Osteoblast (primary cell): ENCODE measurements around the gene NR0B2. TPM values are rescaled to one million over a fixed set of nuclear protein-coding genes. Genes with fewer than 3 reads are reported as not detected.
"Not testable (repeated sequence)": the region's sequence is repeated elsewhere in the genome, so short reads cannot be mapped to it uniquely, and the experiment has no call there.

Experiments
- DNase-seq: peaks from one replicate; pipeline ENCODE4 v3.0.0; 2011; ENCODE audit warnings: low spot score, mixed read lengths; ENCODE audit not compliant: insufficient read length; ENCODE audit errors: missing footprints
- H2AFZ ChIP-seq: 2 replicates; pipeline ENCODE4 v1.6.0; 2011; ENCODE audit warnings: mild to moderate bottlenecking, low read length
- H3K27ac ChIP-seq: 2 replicates; pipeline ENCODE4 v1.5.1; 2011; ENCODE audit warnings: mild to moderate bottlenecking, low read depth, low read length, moderate library complexity
- H3K27me3 ChIP-seq: 2 replicates; pipeline ENCODE4 v1.6.0; 2012; ENCODE audit warnings: mild to moderate bottlenecking, control low read depth, inconsistent platforms, low read length, moderate library complexity; ENCODE audit not compliant: insufficient read depth
- H3K36me3 ChIP-seq: 2 replicates; pipeline ENCODE4 v1.5.1; 2011; ENCODE audit warnings: mild to moderate bottlenecking, low read length, control low read depth, moderate library complexity; ENCODE audit not compliant: insufficient read depth
- H3K4me1 ChIP-seq: 2 replicates; pipeline ENCODE4 v1.5.1; 2011; ENCODE audit warnings: mild to moderate bottlenecking, low read length, control low read depth, moderate library complexity; ENCODE audit not compliant: insufficient read depth
- H3K4me2 ChIP-seq: 2 replicates; pipeline ENCODE4 v1.6.0; 2011; ENCODE audit warnings: mild to moderate bottlenecking, low read length; ENCODE audit not compliant: insufficient read depth
- H3K4me3 ChIP-seq: fragments of 200-600 bp; sonication (generic); 3 replicates; pipeline ENCODE4 v1.5.1; 2012; ENCODE audit warnings: mild to moderate bottlenecking, low read length, inconsistent platforms; ENCODE audit not compliant: insufficient read depth
- H3K79me2 ChIP-seq: 2 replicates; pipeline ENCODE4 v1.6.0; 2012; ENCODE audit warnings: mild to moderate bottlenecking, low read length, control low read depth, inconsistent platforms; ENCODE audit not compliant: insufficient read depth
- H3K9me3 ChIP-seq: 2 replicates; pipeline ENCODE4 v1.5.1; 2011; ENCODE audit warnings: low read depth, low read length, control low read depth
- H4K20me1 ChIP-seq: 2 replicates; pipeline ENCODE4 v1.6.0; 2012; ENCODE audit warnings: mild to moderate bottlenecking, low read length, control low read depth; ENCODE audit not compliant: insufficient read depth
- CTCF ChIP-seq: IDR thresholded peaks from 2 replicates; pipeline ENCODE4 v1.5.1; 2011; ENCODE audit warnings: mild to moderate bottlenecking, low read depth, low read length, moderate library complexity; ENCODE audit errors: extremely low read depth
- total RNA-seq: library from RNA; depleted of rRNA; stranded (reverse); fragments of >200 nt; gene quantifications from 2 replicates; pipeline ENCODE4 v1.2.3, GENCODE V29; 2012

The NR0B2 gene
- total RNA-seq, 1 donor = not detected

GRCh38 chr1:26949266-26949925, 35.6 kb upstream of the NR0B2 start:
- Histone ChIP-seq H3K36me3 (peaks cover 24% of the 10 kb centered on the region), H3K27ac (no peak overlapping the region), H3K27me3 (no peaks in the 10 kb centered on the region), H4K20me1 (no peaks in the 10 kb centered on the region), H2AFZ (no peak overlapping the region), H3K79me2 (no peaks in the 10 kb centered on the region), H3K4me1 (no peaks in the 10 kb centered on the region), H3K4me2 (no peak overlapping the region), H3K9me3 (no peaks in the 10 kb centered on the region), H3K4me3 (no peak overlapping the region)
- peak; percentile 76 for DNase-seq
- no peak for TF ChIP-seq CTCF

GRCh38 chr1:26948725-26949057, 34.9 kb upstream of the NR0B2 start:
- H3K27me3 ChIP-seq, H3K79me2 ChIP-seq, H3K27ac ChIP-seq, H3K4me2 ChIP-seq, H3K9me3 ChIP-seq, H3K4me3 ChIP-seq, H2AFZ ChIP-seq, H3K4me1 ChIP-seq, DNase-seq, H4K20me1 ChIP-seq: not testable (repeated sequence)
- peaks cover 30% of the 10 kb centered on the region for H3K36me3 ChIP-seq

- peaks cover 52% of the 10 kb centered on the region for H3K36me3 ChIP-seq
- no peaks in the 10 kb centered on the region for H3K4me1 ChIP-seq
- peaks cover 2% of the 10 kb centered on the region for H3K79me2 ChIP-seq
- no peaks in the 10 kb centered on the region for H3K9me3 ChIP-seq
- DNase-seq = no peak
- no peaks in the 10 kb centered on the region for H4K20me1 ChIP-seq
- no peak overlapping the region for H2AFZ ChIP-seq
- no peak overlapping the region for H3K4me3 ChIP-seq
- no peak overlapping the region for H3K27ac ChIP-seq
- H3K27me3 ChIP-seq = no peaks in the 10 kb centered on the region
- no peak overlapping the region for H3K4me2 ChIP-seq
- no peak for TF ChIP-seq CTCF
Observed at GRCh38 chr1:26946270-26946669, 32.5 kb upstream of the NR0B2 start.

GRCh38 chr1:26945728-26946127, 32.0 kb upstream of the NR0B2 start:
- no peaks in the 10 kb centered on the region for H4K20me1 ChIP-seq
- no peak overlapping the region for H2AFZ ChIP-seq
- no peaks in the 10 kb centered on the region for H3K9me3 ChIP-seq
- no peak for DNase-seq
- TF ChIP-seq CTCF = no peak
- H3K36me3 ChIP-seq = peaks cover 54% of the 10 kb centered on the region
- no peak overlapping the region for H3K4me2 ChIP-seq
- no peaks in the 10 kb centered on the region for H3K4me1 ChIP-seq
- no peak overlapping the region for H3K27ac ChIP-seq
- no peaks in the 10 kb centered on the region for H3K27me3 ChIP-seq
- H3K4me3 ChIP-seq = no peak overlapping the region
- peaks cover 5% of the 10 kb centered on the region for H3K79me2 ChIP-seq
